ENCODE data around the gene AUTS2.

Gene AUTS2

GRCh38 chr7:70340236-70340635, 742.0 kb downstream of the AUTS2 start:
- Histone ChIP-seq H3K4me3 (ENCODE audit: low read depth, low read length) (no peak overlapping the region), H3K27ac (ENCODE audit: extremely low read depth, low read depth, low read length) (no peak overlapping the region), H3K9me3 (ENCODE audit: control insufficient read depth, insufficient read depth, low read depth, low read length) (no peaks in the 10 kb centered on the region), H3K36me3 (ENCODE audit: control insufficient read depth in 2 of 2, insufficient read depth in 1 of 2, low read length in 2 of 2) (no peaks in the 10 kb centered on the region), H3K4me1 (ENCODE audit: control insufficient read depth, insufficient read depth, low read length) (no peaks in the 10 kb centered on the region)
- ChIA-PET POLR2A (no interaction called here), CTCF (no interaction called here)
- TF ChIP-seq, protein P1, sequence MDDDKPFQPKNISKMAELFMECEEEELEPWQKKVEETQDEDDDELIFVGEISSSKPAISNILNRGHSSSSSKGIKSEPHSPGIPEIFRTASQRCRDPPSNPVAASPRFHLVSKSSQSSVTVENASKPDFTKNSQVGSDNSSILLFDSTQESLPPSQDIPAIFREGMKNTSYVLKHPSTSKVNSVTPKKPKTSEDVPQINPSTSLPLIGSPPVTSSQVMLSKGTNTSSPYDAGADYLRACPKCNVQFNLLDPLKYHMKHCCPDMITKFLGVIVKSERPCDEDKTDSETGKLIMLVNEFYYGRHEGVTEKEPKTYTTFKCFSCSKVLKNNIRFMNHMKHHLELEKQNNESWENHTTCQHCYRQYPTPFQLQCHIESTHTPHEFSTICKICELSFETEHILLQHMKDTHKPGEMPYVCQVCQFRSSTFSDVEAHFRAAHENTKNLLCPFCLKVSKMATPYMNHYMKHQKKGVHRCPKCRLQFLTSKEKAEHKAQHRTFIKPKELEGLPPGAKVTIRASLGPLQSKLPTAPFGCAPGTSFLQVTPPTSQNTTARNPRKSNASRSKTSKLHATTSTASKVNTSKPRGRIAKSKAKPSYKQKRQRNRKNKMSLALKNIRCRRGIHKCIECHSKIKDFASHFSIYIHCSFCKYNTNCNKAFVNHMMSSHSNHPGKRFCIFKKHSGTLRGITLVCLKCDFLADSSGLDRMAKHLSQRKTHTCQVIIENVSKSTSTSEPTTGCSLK (tag by site-specific recombination; IDR thresholded peaks at IDR 0.05): no peak
- TF ChIP-seq ZNF292 (tag by site-specific recombination; IDR thresholded peaks at IDR 0.05; ENCODE audit: borderline replicate concordance, low read depth): no peak
- TF ChIP-seq BCL11A (tag by site-specific recombination; IDR thresholded peaks at IDR 0.05; ENCODE audit: low read depth): no peak
- TF ChIP-seq ZNF266 (tag by site-specific recombination; IDR thresholded peaks at IDR 0.05; ENCODE audit: low read depth): no peak
- TF ChIP-seq BCL11B (tag by site-specific recombination; IDR thresholded peaks at IDR 0.05; ENCODE audit: low read depth): no peak
- TF ChIP-seq IKZF3 (tag by site-specific recombination; IDR thresholded peaks at IDR 0.05): no peak
- TF ChIP-seq ZNF654 (tag by site-specific recombination; IDR thresholded peaks at IDR 0.05; ENCODE audit: low read depth): no peak
- no peak for TF ChIP-seq ZNF112 (tag by site-specific recombination; IDR thresholded peaks at IDR 0.05)
- TF ChIP-seq ZNF157 (tag by site-specific recombination; IDR thresholded peaks at IDR 0.05): no peak
- no peak for TF ChIP-seq ZNF26 (tag by site-specific recombination; IDR thresholded peaks at IDR 0.05)

DNA sequence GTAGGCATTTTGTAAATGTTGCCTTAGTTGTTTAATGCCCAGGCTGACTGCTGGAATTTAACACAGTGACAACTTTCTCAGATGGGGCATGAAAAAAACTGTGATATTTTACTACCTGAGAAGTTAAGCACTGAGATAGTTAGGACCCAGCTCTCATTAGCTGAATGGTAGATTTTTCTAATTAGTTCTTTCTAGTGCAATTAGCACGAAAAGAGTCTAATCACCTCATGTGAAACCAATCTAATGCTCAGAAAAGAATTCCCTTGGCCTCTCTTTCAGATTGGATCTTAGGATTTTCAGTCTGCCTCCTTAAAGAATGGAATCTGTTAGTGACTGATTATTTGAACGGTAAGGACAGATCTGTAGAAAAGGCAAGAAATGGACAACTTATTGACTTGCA, 743.2 kb downstream of the AUTS2 start:
- ChIA-PET POLR2A (no interaction called here), CTCF (interaction anchor here (0.6 kb wide), 1 partner anchor 10 kb away, joined by 3 read pairs; no protein-coding TSS in a partner anchor)
- Histone ChIP-seq H3K36me3 (ENCODE audit: control insufficient read depth in 2 of 2, insufficient read depth in 1 of 2, low read length in 2 of 2) (no peaks in the 10 kb centered on the region), H3K4me3 (ENCODE audit: low read depth, low read length) (no peak overlapping the region), H3K4me1 (ENCODE audit: control insufficient read depth, insufficient read depth, low read length) (no peaks in the 10 kb centered on the region), H3K27ac (ENCODE audit: extremely low read depth, low read depth, low read length) (no peak overlapping the region), H3K9me3 (ENCODE audit: control insufficient read depth, insufficient read depth, low read depth, low read length) (no peaks in the 10 kb centered on the region)
- TF ChIP-seq, protein P2, sequence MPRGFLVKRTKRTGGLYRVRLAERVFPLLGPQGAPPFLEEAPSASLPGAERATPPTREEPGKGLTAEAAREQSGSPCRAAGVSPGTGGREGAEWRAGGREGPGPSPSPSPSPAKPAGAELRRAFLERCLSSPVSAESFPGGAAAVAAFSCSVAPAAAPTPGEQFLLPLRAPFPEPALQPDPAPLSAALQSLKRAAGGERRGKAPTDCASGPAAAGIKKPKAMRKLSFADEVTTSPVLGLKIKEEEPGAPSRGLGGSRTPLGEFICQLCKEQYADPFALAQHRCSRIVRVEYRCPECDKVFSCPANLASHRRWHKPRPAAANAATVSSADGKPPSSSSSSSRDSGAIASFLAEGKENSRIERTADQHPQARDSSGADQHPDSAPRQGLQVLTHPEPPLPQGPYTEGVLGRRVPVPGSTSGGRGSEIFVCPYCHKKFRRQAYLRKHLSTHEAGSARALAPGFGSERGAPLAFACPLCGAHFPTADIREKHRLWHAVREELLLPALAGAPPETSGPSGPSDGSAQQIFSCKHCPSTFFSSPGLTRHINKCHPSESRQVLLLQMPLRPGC (tag by site-specific recombination; IDR thresholded peaks at IDR 0.05): no peak
- TF ChIP-seq YY2 (tag by site-specific recombination; IDR thresholded peaks at IDR 0.05) (no peak), ZNF777 (tag by site-specific recombination; IDR thresholded peaks at IDR 0.05; ENCODE audit: borderline replicate concordance) (no peak), ZNF174 (tag by site-specific recombination; IDR thresholded peaks at IDR 0.05) (no peak), ZSCAN4 (tag by site-specific recombination; IDR thresholded peaks at IDR 0.05) (no peak), ZNF76 (tag by site-specific recombination; IDR thresholded peaks at IDR 0.05; ENCODE audit: borderline replicate concordance, low read depth) (no peak), ZNF366 (tag by site-specific recombination; conservative IDR thresholded peaks at IDR 0.05) (no peak), ZNF791 (tag by site-specific recombination; IDR thresholded peaks at IDR 0.05) (no peak), BCL6B (tag by site-specific recombination; IDR thresholded peaks at IDR 0.05) (no peak), ZXDB (tag by site-specific recombination; IDR thresholded peaks at IDR 0.05) (no peak), ZNF530 (tag by site-specific recombination; IDR thresholded peaks at IDR 0.05; ENCODE audit: low read depth) (no peak), ZNF510 (tag by site-specific recombination; IDR thresholded peaks at IDR 0.05; ENCODE audit: insufficient replicate concordance) (no peak), ZBTB49 (tag by site-specific recombination; IDR thresholded peaks at IDR 0.05; ENCODE audit: low read depth) (no peak)
